T-helper 2 cell treated with Interferon-gamma antibody and Interleukin-4, amounts not matched to agents 100 ng/mL and 5 ng/mL, for 36 hours (primary cell): Measurements from ENCODE around the gene KMT5C. TPM values are rescaled to one million over a fixed set of nuclear protein-coding genes. Genes with fewer than 3 reads are reported as not detected.

Experiments used
- intact Hi-C: fragments of 100-400 bp; cut with micrococcal nuclease; formaldehyde crosslinking; loops from one replicate; pipeline ENCODE4 v1.15.1; 2023
- total RNA-seq: library from RNA; stranded (reverse); gene quantifications from 2 replicates; pipeline ENCODE4 v1.2.3, GENCODE V29; 2022

The KMT5C gene
- 17.5 and 18.9 TPM in 2 replicates for total RNA-seq

GRCh38 chr19:55339105-55339888 is at the start of gene KMT5C:
Gene KMT5C, plus strand, starts transcription at chr19:55339876. Its CDS starts 2,061 bp downstream, at chr19:55341937.
- intact Hi-C loops: loop anchor here (1.0 kb wide), 6 partner anchors 15 to 80 kb away; partner anchors contain the start of genes COX6B2, HSPBP1, PPP6R1 and RPL28

GRCh38 chr19:55297267-55297666 is 42.4 kb upstream of the KMT5C start:
- intact Hi-C loops: no loop called here

GRCh38 chr19:55299991-55300390 is 39.7 kb upstream of the KMT5C start:
- intact Hi-C loops: loop anchor here (5.0 kb wide), 1 partner anchor 107 kb away; the partner anchor contains the start of gene UBE2S

- intact Hi-C loops: loop anchor here (1.0 to 5.0 kb wide), 2 partner anchors 38 to 106 kb away; partner anchors contain the start of genes KMT5C and UBE2S
These were observed 38.7 kb upstream of the KMT5C start for GRCh38 chr19:55300886-55301458.

GRCh38 chr19:55301459-55302317 is 38.0 kb upstream of the KMT5C start:
- intact Hi-C loops: loop anchor here (1.0 to 5.0 kb wide), 3 partner anchors 38 to 106 kb away; partner anchors contain the start of genes KMT5C, RPL28 and UBE2S

GRCh38 chr19:55302318-55302703 is 37.4 kb upstream of the KMT5C start:
- intact Hi-C loops: loop anchor here (1.0 to 5.0 kb wide), 2 partner anchors 83 to 105 kb away; partner anchors contain the start of genes RPL28 and UBE2S

- intact Hi-C loops: loop anchor here (5.0 kb wide), 1 partner anchor 104 kb away; the partner anchor contains the start of gene UBE2S
These were observed 36.2 kb upstream of the KMT5C start for GRCh38 chr19:55303477-55303876.

GRCh38 chr19:55304279-55304978 is 35.2 kb upstream of the KMT5C start:
- intact Hi-C loops: loop anchor here (5.0 kb wide), 1 partner anchor 103 kb away; the partner anchor contains the start of gene UBE2S

- intact Hi-C loops: loop anchor here (5.0 kb wide), 1 partner anchor 102 kb away; the partner anchor contains the start of gene UBE2S
These were observed 34.7 kb upstream of the KMT5C start for GRCh38 chr19:55304980-55305379.

- intact Hi-C loops: no loop called here
These were observed 34.2 kb upstream of the KMT5C start for GRCh38 chr19:55305491-55305890.

- intact Hi-C loops: no loop called here
These were observed 33.6 kb upstream of the KMT5C start for GRCh38 chr19:55305983-55306562.

GRCh38 chr19:55306712-55307111 is 33.0 kb upstream of the KMT5C start:
- intact Hi-C loops: no loop called here

GRCh38 chr19:55308281-55308680 is 31.4 kb upstream of the KMT5C start:
- intact Hi-C loops: no loop called here

- intact Hi-C loops: no loop called here
These were observed 30.2 kb upstream of the KMT5C start for GRCh38 chr19:55309448-55309847.

- intact Hi-C loops: no loop called here
These were observed 29.2 kb upstream of the KMT5C start for GRCh38 chr19:55310498-55310897.

- intact Hi-C loops: no loop called here
These were observed 28.3 kb upstream of the KMT5C start for GRCh38 chr19:55311397-55311796.

- intact Hi-C loops: no loop called here
These were observed 27.9 kb upstream of the KMT5C start for GRCh38 chr19:55311797-55312196.

GRCh38 chr19:55312621-55313512 is 26.8 kb upstream of the KMT5C start:
- intact Hi-C loops: no loop called here

GRCh38 chr19:55314396-55314795 is 25.3 kb upstream of the KMT5C start:
- intact Hi-C loops: no loop called here
